ENCODE measurements around the gene OR5AN1. TPM values are rescaled to one million over a fixed set of nuclear protein-coding genes. Genes with fewer than 3 reads are reported as not detected.

OR5AN1 gene
- total and polyA plus RNA-seq, 2 of the 8 experiments (the other 6 are each of a cell fraction or from before 2014, with no cell fraction given) = not detected

- Histone ChIP-seq H3K9ac (replicated peaks in 1 of 4; ENCODE audit: extremely low read depth in 1 of 4, low read depth in 3 of 4, low read length in 3 of 4) (no peak overlapping the region), H3K23me2 (ENCODE audit: low read depth, low read length) (no peaks in the 10 kb centered on the region), H3K27me3 (replicated peaks in 1 of 4; ENCODE audit: control insufficient read depth in 3 of 4, extremely low read depth in 1 of 4, insufficient read depth in 3 of 4, low read length in 3 of 4) (no peaks in the 10 kb centered on the region; a peak in 1 of 7 replicates), H3K18ac (ENCODE audit: extremely low read depth, low read length) (no peak overlapping the region), H4K20me1 (replicated peaks in 1 of 2; ENCODE audit: control insufficient read depth in 1 of 2, insufficient read depth in 2 of 2, low read length in 2 of 2) (no peaks in the 10 kb centered on the region), H2AFZ (ENCODE audit: low read length) (no peak overlapping the region), H2BK120ac (replicated peaks; ENCODE audit: low read depth, low read length) (no peak overlapping the region), H3K14ac (ENCODE audit: insufficient read length) (no peak overlapping the region), H3K4me2 (ENCODE audit: insufficient read depth in 1 of 2, low read depth in 2 of 2, low read length in 2 of 2) (no peak overlapping the region), H4K5ac (ENCODE audit: insufficient read length, low read depth, low read length) (no peak overlapping the region), H2BK15ac (ENCODE audit: low read length) (no peak overlapping the region), H3K79me2 (ENCODE audit: control insufficient read depth in 1 of 2, insufficient read depth in 2 of 2, low read length in 2 of 2) (no peaks in the 10 kb centered on the region), H4K91ac (replicated peaks; ENCODE audit: insufficient read length, low read length) (no peak overlapping the region), H2AK5ac (ENCODE audit: low read depth, low read length) (no peak overlapping the region), H2BK12ac (ENCODE audit: low read depth, low read length) (no peak overlapping the region), H3K4ac (replicated peaks; ENCODE audit: insufficient read length, low read depth, low read length) (no peak overlapping the region), H3K27ac (ENCODE audit: low read depth, low read length) (no peak overlapping the region), H3K56ac (replicated peaks; ENCODE audit: insufficient read length, low read depth, low read length) (no peak overlapping the region), H3K36me3 (ENCODE audit: control insufficient read depth in 2 of 4, insufficient read depth in 4 of 4, low read length in 3 of 4) (no peaks in the 10 kb centered on the region), H2BK20ac (ENCODE audit: low read length) (no peak overlapping the region), H3K4me3 (ENCODE audit: extremely low read depth in 1 of 4, insufficient read depth in 2 of 4, low read depth in 3 of 4, low read length in 4 of 4) (no peak overlapping the region), H3K4me1 (replicated peaks in 1 of 4; ENCODE audit: control insufficient read depth in 3 of 4, insufficient read depth in 4 of 4, low read length in 3 of 4) (no peaks in the 10 kb centered on the region), H3K23ac (ENCODE audit: insufficient read length) (no peak overlapping the region), H3K9me3 (ENCODE audit: insufficient read depth in 2 of 2, low read depth in 1 of 2, low read length in 1 of 2) (peaks cover 4 to 9% of the 10 kb centered on the region in 2 experiments; a peak in 3 of 4 replicates), H2BK5ac (ENCODE audit: low read depth, low read length) (no peak overlapping the region), H3K79me1 (ENCODE audit: low read depth, low read length) (no peaks in the 10 kb centered on the region), H4K8ac (ENCODE audit: extremely low read depth, insufficient read depth, low read length) (no peak overlapping the region)
- DNase-seq (ENCODE audit: low read depth in 1 of 2, low spot score in 2 of 2) = no peak
- CTCF ChIA-PET (ENCODE audit: partially characterized antibody) = interaction anchor here (0.7 kb wide), 1 partner anchor 27 kb away, joined by 3 read pairs; no protein-coding TSS in a partner anchor
- FAIRE-seq = no peak
- POLR2A ChIA-PET (ENCODE audit: partially characterized antibody) = no interaction called here
- TF ChIP-seq MAFK (IDR thresholded peaks at IDR 0.05; ENCODE audit: low read depth, low read length) = no peak
- no peak for TF ChIP-seq CBX8 (IDR thresholded peaks at IDR 0.05; ENCODE audit: borderline replicate concordance, low read depth, low read length)
- TF ChIP-seq, protein P1, sequence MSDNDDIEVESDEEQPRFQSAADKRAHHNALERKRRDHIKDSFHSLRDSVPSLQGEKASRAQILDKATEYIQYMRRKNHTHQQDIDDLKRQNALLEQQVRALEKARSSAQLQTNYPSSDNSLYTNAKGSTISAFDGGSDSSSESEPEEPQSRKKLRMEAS (IDR thresholded peaks at IDR 0.05) = no peak
- TF ChIP-seq CREB1 (IDR thresholded peaks at IDR 0.05) = no peak
These were observed 35.5 kb downstream of the OR5AN1 start for GRCh38 chr11:59394186-59394585.

Measured in H1 (cell line).